HG02870 (cell line): ENCODE measurements around the gene FGGY.

Source experiments
- ATAC-seq: cut with Tn5 transposase; IDR thresholded peaks from one replicate; pipeline ENCODE4 v1.9.1; 2021; ENCODE audit warnings: mild to moderate bottlenecking, moderate library complexity; ENCODE audit not compliant: unreplicated experiment

The FGGY gene

GRCh38 chr1:59669752-59670312, 372.9 kb downstream of the FGGY start:
- no peak for ATAC-seq

- no peak for ATAC-seq
Measured at GRCh38 chr1:59670662-59671061, 373.8 kb downstream of the FGGY start.

- no peak for ATAC-seq
Measured at GRCh38 chr1:59671066-59671952, 374.4 kb downstream of the FGGY start.

- no peak for ATAC-seq
Measured at GRCh38 chr1:59671953-59672305, 375.0 kb downstream of the FGGY start.

GRCh38 chr1:59672851-59673572, 376.1 kb downstream of the FGGY start:
- no peak for ATAC-seq

GRCh38 chr1:59673573-59674450, 376.9 kb downstream of the FGGY start:
- no peak for ATAC-seq

- no peak for ATAC-seq
Measured at GRCh38 chr1:59674595-59674994, 377.7 kb downstream of the FGGY start.

GRCh38 chr1:59675936-59676335, 379.0 kb downstream of the FGGY start:
- no peak for ATAC-seq

- ATAC-seq: no peak
Measured at GRCh38 chr1:59678040-59678439, 381.1 kb downstream of the FGGY start.

GRCh38 chr1:59678493-59679228, 381.8 kb downstream of the FGGY start:
- no peak for ATAC-seq

GRCh38 chr1:59680044-59680443, 383.1 kb downstream of the FGGY start:
- ATAC-seq: no peak

GRCh38 chr1:59682396-59683080, 385.6 kb downstream of the FGGY start:
- no peak for ATAC-seq

- no peak for ATAC-seq
Measured at GRCh38 chr1:59683197-59683596, 386.3 kb downstream of the FGGY start.

GRCh38 chr1:59684698-59685097, 387.8 kb downstream of the FGGY start:
- no peak for ATAC-seq

GRCh38 chr1:59685101-59685500, 388.2 kb downstream of the FGGY start:
- ATAC-seq: no peak

GRCh38 chr1:59685666-59686065, 388.8 kb downstream of the FGGY start:
- ATAC-seq: no peak

GRCh38 chr1:59686170-59686569, 389.3 kb downstream of the FGGY start:
- no peak for ATAC-seq

- ATAC-seq: no peak
Measured at GRCh38 chr1:59686574-59686973, 389.7 kb downstream of the FGGY start.

GRCh38 chr1:59687081-59687480, 390.2 kb downstream of the FGGY start:
- ATAC-seq: no peak

GRCh38 chr1:59688976-59689375, 392.1 kb downstream of the FGGY start:
- ATAC-seq: no peak
